Activated naive CD8-positive, alpha-beta T cell treated with anti-CD3 and anti-CD28 coated beads, Interleukin-2, amount 50 U/mL, for 24 hours (primary cell): Measurements from ENCODE around the gene HOXD8.
A peak's percentile ranks its signal among the peaks of the same experiment; 100 is the strongest.

Experiments
- ATAC-seq: fragments of 150-1000 bp; cut with Tn5 transposase; one replicate; pipeline ENCODE4 v1.10.0; 2021
- DNase-seq: peaks from one replicate; pipeline ENCODE4 v3.0.0; 2021
- H3K27ac Mint-ChIP-seq: one replicate; pipeline ENCODE4 v1.8.0; 2021; ENCODE audit warnings: mild to moderate bottlenecking, mixed read lengths
- H3K27me3 Mint-ChIP-seq: one replicate; pipeline ENCODE4 v1.8.0; 2021; ENCODE audit warnings: mixed read lengths
- H3K36me3 Mint-ChIP-seq: one replicate; pipeline ENCODE4 v1.8.0; 2021; ENCODE audit warnings: low read depth, mixed read lengths
- H3K4me1 Mint-ChIP-seq: one replicate; pipeline ENCODE4 v1.8.0; 2021; ENCODE audit warnings: mixed read lengths
- H3K4me3 Mint-ChIP-seq: one replicate; pipeline ENCODE4 v1.8.0; 2021; ENCODE audit warnings: mild to moderate bottlenecking, moderate library complexity, mixed read lengths
- H3K9me3 Mint-ChIP-seq: one replicate; pipeline ENCODE4 v1.8.0; 2021; ENCODE audit warnings: mixed read lengths

The HOXD8 gene

GRCh38 chr2:176123411-176124109 lies 5.9 kb upstream of the HOXD8 start:
- DNase-seq: no peak
- peaks cover 86% of the 10 kb centered on the region for H3K27me3 Mint-ChIP-seq
- peak overlapping the region; percentile 35 for H3K27ac Mint-ChIP-seq
- no peak for ATAC-seq
- no peak overlapping the region for H3K4me3 Mint-ChIP-seq
- H3K9me3 Mint-ChIP-seq: peaks cover 5% of the 10 kb centered on the region
- H3K4me1 Mint-ChIP-seq: peaks cover 18% of the 10 kb centered on the region
- peaks cover 4% of the 10 kb centered on the region for H3K36me3 Mint-ChIP-seq

GRCh38 chr2:176124110-176124946 lies 5.2 kb upstream of the HOXD8 start:
- DNase-seq (no peak), ATAC-seq (no peak)
- Mint-ChIP-seq H3K4me1 (peaks cover 25% of the 10 kb centered on the region), H3K4me3 (no peak overlapping the region), H3K27me3 (peaks cover 86% of the 10 kb centered on the region), H3K27ac (no peak overlapping the region), H3K36me3 (no peaks in the 10 kb centered on the region), H3K9me3 (no peaks in the 10 kb centered on the region)

- H3K4me1 Mint-ChIP-seq: peaks cover 25% of the 10 kb centered on the region
- no peak overlapping the region for H3K27ac Mint-ChIP-seq
- H3K9me3 Mint-ChIP-seq: no peaks in the 10 kb centered on the region
- peaks cover 78% of the 10 kb centered on the region for H3K27me3 Mint-ChIP-seq
- no peak for ATAC-seq
- H3K4me3 Mint-ChIP-seq: no peak overlapping the region
- H3K36me3 Mint-ChIP-seq: no peaks in the 10 kb centered on the region
- no peak for DNase-seq
Measured at GRCh38 chr2:176124947-176125771, 4.3 kb upstream of the HOXD8 start.

GRCh38 chr2:176125772-176126054 lies 3.8 kb upstream of the HOXD8 start:
- H3K4me1 Mint-ChIP-seq: peaks cover 27% of the 10 kb centered on the region
- no peaks in the 10 kb centered on the region for H3K36me3 Mint-ChIP-seq
- no peak overlapping the region for H3K4me3 Mint-ChIP-seq
- peaks cover 75% of the 10 kb centered on the region for H3K27me3 Mint-ChIP-seq
- no peak overlapping the region for H3K27ac Mint-ChIP-seq
- ATAC-seq (no peak), DNase-seq (no peak)
- H3K9me3 Mint-ChIP-seq: no peaks in the 10 kb centered on the region

- H3K27me3 Mint-ChIP-seq: peaks cover 77% of the 10 kb centered on the region
- H3K4me1 Mint-ChIP-seq: peaks cover 34% of the 10 kb centered on the region
- H3K9me3 Mint-ChIP-seq: no peaks in the 10 kb centered on the region
- no peak overlapping the region for H3K4me3 Mint-ChIP-seq
- DNase-seq: peak; percentile 73
- ATAC-seq: no peak
- no peaks in the 10 kb centered on the region for H3K36me3 Mint-ChIP-seq
- no peak overlapping the region for H3K27ac Mint-ChIP-seq
Measured at GRCh38 chr2:176126929-176127773, 2.4 kb upstream of the HOXD8 start.

- DNase-seq: no peak
- no peak overlapping the region for H3K4me3 Mint-ChIP-seq
- H3K27ac Mint-ChIP-seq: no peak overlapping the region
Measured at GRCh38 chr2:176127774-176128072, 1.8 kb upstream of the HOXD8 start.

GRCh38 chr2:176128172-176128981 lies 1.1 kb upstream of the HOXD8 start:
- no peak for DNase-seq
- H3K4me3 Mint-ChIP-seq: peak overlapping the region; percentile 46
- H3K4me1 Mint-ChIP-seq: peaks cover 38% of the 10 kb centered on the region
- H3K27me3 Mint-ChIP-seq: peaks cover 81% of the 10 kb centered on the region
- H3K36me3 Mint-ChIP-seq: no peaks in the 10 kb centered on the region
- H3K9me3 Mint-ChIP-seq: no peaks in the 10 kb centered on the region
- H3K27ac Mint-ChIP-seq: peak overlapping the region; percentile 32
- no peak for ATAC-seq

More at GRCh38 chr2:176127774-176128072, 1.8 kb upstream of the HOXD8 start:
- H3K9me3 Mint-ChIP-seq: no peaks in the 10 kb centered on the region
- H3K4me1 Mint-ChIP-seq: peaks cover 36% of the 10 kb centered on the region
- peaks cover 79% of the 10 kb centered on the region for H3K27me3 Mint-ChIP-seq
- ATAC-seq: no peak
- no peaks in the 10 kb centered on the region for H3K36me3 Mint-ChIP-seq

- no peaks in the 10 kb centered on the region for H3K36me3 Mint-ChIP-seq
- peaks cover 35% of the 10 kb centered on the region for H3K4me1 Mint-ChIP-seq
- peak overlapping the region; percentile 11 for H3K4me3 Mint-ChIP-seq
Measured at GRCh38 chr2:176129813-176130146, 275 bp downstream of the HOXD8 start.

GRCh38 chr2:176130147-176130956 lies 847 bp downstream of the HOXD8 start:
- H3K9me3 Mint-ChIP-seq: peaks cover under 1% of the 10 kb centered on the region
- H3K27me3 Mint-ChIP-seq: peaks cover 84% of the 10 kb centered on the region
- peak overlapping the region; percentile 48 for H3K4me3 Mint-ChIP-seq
- DNase-seq (peak; percentile 29), ATAC-seq (peak; percentile 20)
- no peaks in the 10 kb centered on the region for H3K36me3 Mint-ChIP-seq
- H3K4me1 Mint-ChIP-seq: peaks cover 36% of the 10 kb centered on the region
- peak overlapping the region; percentile 77 for H3K27ac Mint-ChIP-seq

More at GRCh38 chr2:176129813-176130146, 275 bp downstream of the HOXD8 start:
- DNase-seq (no peak), ATAC-seq (no peak)
- Mint-ChIP-seq H3K27ac (no peak overlapping the region), H3K27me3 (peaks cover 81% of the 10 kb centered on the region), H3K9me3 (no peaks in the 10 kb centered on the region)

GRCh38 chr2:176130957-176131847 lies 1.7 kb downstream of the HOXD8 start:
- no peak for DNase-seq
- Mint-ChIP-seq H3K4me1 (peaks cover 41% of the 10 kb centered on the region), H3K4me3 (peak overlapping the region; percentile 48), H3K27ac (peak overlapping the region; percentile 77), H3K9me3 (peaks cover 4% of the 10 kb centered on the region), H3K36me3 (no peaks in the 10 kb centered on the region), H3K27me3 (peaks cover 84% of the 10 kb centered on the region)
- ATAC-seq: no peak

GRCh38 chr2:176131848-176132158 lies 2.3 kb downstream of the HOXD8 start:
- H3K27ac Mint-ChIP-seq: no peak overlapping the region
- peaks cover 82% of the 10 kb centered on the region for H3K27me3 Mint-ChIP-seq
- DNase-seq (no peak), ATAC-seq (no peak)
- peak overlapping the region; percentile 78 for H3K4me3 Mint-ChIP-seq
- H3K4me1 Mint-ChIP-seq: peaks cover 41% of the 10 kb centered on the region
- H3K9me3 Mint-ChIP-seq: peaks cover 4% of the 10 kb centered on the region
- no peaks in the 10 kb centered on the region for H3K36me3 Mint-ChIP-seq
